GM19043 (cell line): ENCODE measurements around the gene FZD8.
A peak's percentile ranks its signal among the peaks of the same experiment; 100 is the strongest.
"Not testable (repeated sequence)": the region's sequence is repeated elsewhere in the genome, so short reads cannot be mapped to it uniquely, and the experiment has no call there.

ENCODE experiments used
- ATAC-seq: cut with Tn5 transposase; IDR thresholded peaks from one replicate; pipeline ENCODE4 v1.9.1; 2021; ENCODE audit warnings: low read depth; ENCODE audit not compliant: unreplicated experiment

Gene FZD8

GRCh38 chr10:35642035-35642792, at the start of gene FZD8:
Gene FZD8, minus strand, starts transcription at chr10:35642296. Its CDS starts 867 bp downstream, at chr10:35641429.
- ATAC-seq = peak; percentile 80

- ATAC-seq = no peak
These were observed 49.6 kb upstream of the FZD8 start for GRCh38 chr10:35691522-35692236.

GRCh38 chr10:35690534-35690933, 48.4 kb upstream of the FZD8 start:
- ATAC-seq = no peak

GRCh38 chr10:35685858-35686257, 43.8 kb upstream of the FZD8 start:
- not testable (repeated sequence) for ATAC-seq

GRCh38 chr10:35685402-35685801, 43.3 kb upstream of the FZD8 start:
- ATAC-seq = no peak

- ATAC-seq = no peak
These were observed 42.5 kb upstream of the FZD8 start for GRCh38 chr10:35684586-35684985.

- ATAC-seq = no peak
These were observed 33.8 kb upstream of the FZD8 start for GRCh38 chr10:35675846-35676245.

GRCh38 chr10:35674843-35675242, 32.7 kb upstream of the FZD8 start:
- ATAC-seq = no peak

- no peak for ATAC-seq
These were observed 27.0 kb upstream of the FZD8 start for GRCh38 chr10:35668865-35669650.

GRCh38 chr10:35667971-35668370, 25.9 kb upstream of the FZD8 start:
- no peak for ATAC-seq

GRCh38 chr10:35667270-35667889, 25.3 kb upstream of the FZD8 start:
- ATAC-seq = no peak

- no peak for ATAC-seq
These were observed 19.1 kb upstream of the FZD8 start for GRCh38 chr10:35661236-35661635.

- ATAC-seq = no peak
These were observed 17.4 kb upstream of the FZD8 start for GRCh38 chr10:35659456-35659855.

GRCh38 chr10:35657621-35658020, 15.5 kb upstream of the FZD8 start:
- ATAC-seq = no peak

GRCh38 chr10:35652824-35653223, 10.7 kb upstream of the FZD8 start:
- no peak for ATAC-seq

- ATAC-seq = no peak
These were observed 8.8 kb upstream of the FZD8 start for GRCh38 chr10:35650894-35651293.

GRCh38 chr10:35644050-35644950, 2.2 kb upstream of the FZD8 start:
- no peak for ATAC-seq

- no peak for ATAC-seq
These were observed 1.3 kb upstream of the FZD8 start for GRCh38 chr10:35643151-35644049.

- ATAC-seq = no peak
These were observed 658 bp upstream of the FZD8 start for GRCh38 chr10:35642793-35643114.
